Loucy (cell line): ENCODE results near the gene MAP6.

Experiments used
- H2AFZ ChIP-seq: fragments of 200-600 bp; sonication (generic); 2 replicates; pipeline ENCODE4 v1.6.0; 2016; ENCODE audit warnings: antibody characterized with exemption, mild to moderate bottlenecking, low read length, moderate library complexity
- H3F3A ChIP-seq: fragments of 200-600 bp; 2 replicates; pipeline ENCODE4 v1.6.0; 2016; ENCODE audit warnings: antibody characterized with exemption, low read depth, mild to moderate bottlenecking
- H3K27me3 ChIP-seq: fragments of 200-600 bp; sonication (generic); 2 replicates; pipeline ENCODE4 v1.6.1; 2014; ENCODE audit warnings: low read length, mild to moderate bottlenecking; ENCODE audit not compliant: insufficient read depth, poor library complexity, severe bottlenecking
- H3K36me3 ChIP-seq: fragments of 200-600 bp; sonication (generic); 2 replicates; pipeline ENCODE4 v1.6.1; 2016; ENCODE audit warnings: low read length; ENCODE audit not compliant: insufficient read depth
- H3K4me1 ChIP-seq: fragments of 200-600 bp; sonication (generic); 2 replicates; pipeline ENCODE4 v1.5.1; 2014; ENCODE audit warnings: low read length, mild to moderate bottlenecking; ENCODE audit not compliant: insufficient read depth, poor library complexity, severe bottlenecking
- H3K4me2 ChIP-seq: fragments of 200-600 bp; sonication (generic); 2 replicates; pipeline ENCODE4 v1.6.0; 2014; ENCODE audit warnings: antibody characterized with exemption, low read length, low read depth, mild to moderate bottlenecking; ENCODE audit not compliant: poor library complexity, severe bottlenecking
- H3K4me3 ChIP-seq: fragments of 200-600 bp; sonication (generic); 2 replicates; pipeline ENCODE4 v1.5.1; 2014; ENCODE audit warnings: low read length, mild to moderate bottlenecking, mixed read lengths; ENCODE audit not compliant: poor library complexity, severe bottlenecking
- H3K79me2 ChIP-seq: fragments of 200-600 bp; sonication (generic); 2 replicates; pipeline ENCODE4 v1.6.1; 2014; ENCODE audit warnings: low read length; ENCODE audit not compliant: insufficient read depth
- H3K9ac ChIP-seq: fragments of 200-600 bp; sonication (generic); 2 replicates; pipeline ENCODE4 v1.6.0; 2014; ENCODE audit warnings: mild to moderate bottlenecking, low read depth, low read length, moderate library complexity; ENCODE audit not compliant: poor library complexity, severe bottlenecking
- H3K9me2 ChIP-seq: fragments of 200-600 bp; sonication (generic); replicated peaks from 2 replicates; pipeline ENCODE4 v1.6.1; 2016; ENCODE audit warnings: low read depth, low read length, mixed read lengths
- H3K9me3 ChIP-seq: fragments of 200-600 bp; sonication (generic); 2 replicates; pipeline ENCODE4 v1.6.1; 2014; ENCODE audit warnings: mild to moderate bottlenecking, antibody characterized with exemption, low read length, low read depth; ENCODE audit not compliant: insufficient read depth
- H4K20me1 ChIP-seq: fragments of 200-600 bp; sonication (generic); 2 replicates; pipeline ENCODE4 v1.6.0; 2014; ENCODE audit warnings: antibody characterized with exemption, low read length, mild to moderate bottlenecking; ENCODE audit not compliant: insufficient read depth, poor library complexity, severe bottlenecking
- CTCF ChIP-seq: fragments of 200-600 bp; sonication (generic); conservative IDR thresholded peaks from 2 replicates; pipeline ENCODE4 v1.5.1; 2014; ENCODE audit warnings: mild to moderate bottlenecking, antibody characterized with exemption, low read length
- EZH2phosphoT487 ChIP-seq: fragments of 200-600 bp; IDR thresholded peaks from 2 replicates; pipeline ENCODE4 v1.6.1; 2018; ENCODE audit warnings: antibody characterized with exemption, mild to moderate bottlenecking, moderate library complexity, borderline replicate concordance

The MAP6 gene

DNA sequence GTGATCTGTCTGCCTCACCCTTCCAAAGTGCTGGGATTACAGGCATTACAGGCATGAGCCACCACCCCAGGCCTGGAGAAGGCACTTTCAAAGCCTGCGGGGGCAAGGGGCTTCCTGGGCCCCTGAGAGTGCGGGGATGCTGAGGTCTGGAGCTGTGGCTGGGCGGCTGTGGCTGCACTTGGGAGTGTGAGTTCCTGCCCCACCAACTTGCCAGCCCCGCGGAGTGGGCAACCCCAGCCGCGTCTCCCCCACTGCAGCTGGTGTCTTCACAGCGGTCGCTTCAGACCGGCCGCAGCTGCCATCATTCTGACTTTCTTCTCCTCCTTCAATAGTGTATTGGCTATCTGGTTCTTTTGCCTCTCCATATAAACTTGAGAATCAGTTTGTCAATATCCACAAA is 10.7 kb upstream of the MAP6 start:
- TF ChIP-seq CTCF, result no peak
- no peak for TF ChIP-seq EZH2phosphoT487
- H3K27me3 ChIP-seq, result no peaks in the 10 kb centered on the region
- no peak overlapping the region for H2AFZ ChIP-seq
- H3K4me3 ChIP-seq, result no peak overlapping the region
- no peaks in the 10 kb centered on the region for H3K79me2 ChIP-seq
- H3K4me1 ChIP-seq, result no peaks in the 10 kb centered on the region
- no peaks in the 10 kb centered on the region for H3K9me2 ChIP-seq
- H3K9ac ChIP-seq, result no peak overlapping the region
- no peak overlapping the region for H3K4me2 ChIP-seq
- no peaks in the 10 kb centered on the region for H3F3A ChIP-seq
- H3K9me3 ChIP-seq, result no peaks in the 10 kb centered on the region
- no peaks in the 10 kb centered on the region for H3K36me3 ChIP-seq
- no peaks in the 10 kb centered on the region for H4K20me1 ChIP-seq

- no peaks in the 10 kb centered on the region for H3K9me2 ChIP-seq
- TF ChIP-seq EZH2phosphoT487 (no peak), CTCF (no peak)
- no peak overlapping the region for H3K4me3 ChIP-seq
- H3K27me3 ChIP-seq, result no peaks in the 10 kb centered on the region
- H3F3A ChIP-seq, result no peaks in the 10 kb centered on the region
- no peaks in the 10 kb centered on the region for H3K4me1 ChIP-seq
- no peak overlapping the region for H2AFZ ChIP-seq
- H3K4me2 ChIP-seq, result no peak overlapping the region
- H3K79me2 ChIP-seq, result no peaks in the 10 kb centered on the region
- no peaks in the 10 kb centered on the region for H3K9me3 ChIP-seq
- no peaks in the 10 kb centered on the region for H4K20me1 ChIP-seq
- H3K36me3 ChIP-seq, result no peaks in the 10 kb centered on the region
- H3K9ac ChIP-seq, result no peak overlapping the region
Observed at GRCh38 chr11:75678620-75679259, 9.9 kb upstream of the MAP6 start.

- TF ChIP-seq CTCF (no peak), EZH2phosphoT487 (no peak)
- no peaks in the 10 kb centered on the region for H3K79me2 ChIP-seq
- no peak overlapping the region for H3K4me2 ChIP-seq
- H3F3A ChIP-seq, result no peaks in the 10 kb centered on the region
- H3K9me2 ChIP-seq, result no peaks in the 10 kb centered on the region
- H2AFZ ChIP-seq, result no peak overlapping the region
- H3K27me3 ChIP-seq, result no peaks in the 10 kb centered on the region
- H3K4me3 ChIP-seq, result no peak overlapping the region
- H4K20me1 ChIP-seq, result no peaks in the 10 kb centered on the region
- no peaks in the 10 kb centered on the region for H3K36me3 ChIP-seq
- H3K9me3 ChIP-seq, result no peaks in the 10 kb centered on the region
- no peaks in the 10 kb centered on the region for H3K4me1 ChIP-seq
- no peak overlapping the region for H3K9ac ChIP-seq
Observed at GRCh38 chr11:75677909-75678308, 9.1 kb upstream of the MAP6 start.
